BE2C (cell line): ENCODE data around the gene VMP1.
"Not testable (repeated sequence)": the region's sequence is repeated elsewhere in the genome, so short reads cannot be mapped to it uniquely, and the experiment has no call there.

Experiments
- DNase-seq: peaks from one replicate; pipeline ENCODE4 v3.0.0-alpha.2; 2020
- H3K27me3 ChIP-seq: fragments of 250-450 bp; sonication (Bioruptor Pico); 2 replicates; pipeline ENCODE4 v1.5.1; 2020; ENCODE audit warnings: mild to moderate bottlenecking
- H3K36me3 ChIP-seq: fragments of 250-450 bp; sonication (Bioruptor Pico); 2 replicates; pipeline ENCODE4 v1.5.1; 2020; ENCODE audit warnings: mild to moderate bottlenecking
- H3K4me1 ChIP-seq: fragments of 250-450 bp; sonication (Bioruptor Pico); 2 replicates; pipeline ENCODE4 v1.5.1; 2020
- H3K4me3 ChIP-seq: 2 replicates; pipeline ENCODE4 v1.5.1; 2011; ENCODE audit warnings: low read depth, low read length
- H3K9me3 ChIP-seq: fragments of 250-450 bp; sonication (Bioruptor Pico); 2 replicates; pipeline ENCODE4 v1.5.1; 2020
- TF ChIP-seq, protein P1 (sequence below): IDR thresholded peaks from 2 replicates; pipeline ENCODE4 v1.5.1; 2012; ENCODE audit warnings: mild to moderate bottlenecking, low read depth, low read length

Gene VMP1

DNA sequence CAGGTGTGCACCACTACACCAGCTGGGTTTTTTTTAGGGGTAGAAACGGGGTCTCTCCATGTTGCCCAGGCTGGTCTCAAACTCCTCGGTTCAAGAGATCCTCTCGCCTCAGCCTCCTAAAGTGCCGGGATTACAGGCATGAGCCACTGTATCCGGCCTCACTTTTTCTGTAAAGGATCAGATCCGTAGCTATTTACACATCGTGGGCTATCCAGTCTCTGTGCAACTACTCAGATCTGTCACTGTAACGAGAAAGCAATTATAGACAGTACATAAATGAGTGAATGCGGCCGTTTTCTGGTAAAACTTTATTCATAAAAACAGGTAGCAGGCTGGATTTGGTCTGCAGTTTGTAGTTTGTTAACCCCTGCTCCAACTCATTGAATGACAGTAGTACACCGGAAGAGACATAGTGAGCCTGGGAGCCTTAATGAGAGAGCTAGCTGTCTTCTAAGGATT lies 44.5 kb downstream of the VMP1 start:
- TF ChIP-seq, protein P1, sequence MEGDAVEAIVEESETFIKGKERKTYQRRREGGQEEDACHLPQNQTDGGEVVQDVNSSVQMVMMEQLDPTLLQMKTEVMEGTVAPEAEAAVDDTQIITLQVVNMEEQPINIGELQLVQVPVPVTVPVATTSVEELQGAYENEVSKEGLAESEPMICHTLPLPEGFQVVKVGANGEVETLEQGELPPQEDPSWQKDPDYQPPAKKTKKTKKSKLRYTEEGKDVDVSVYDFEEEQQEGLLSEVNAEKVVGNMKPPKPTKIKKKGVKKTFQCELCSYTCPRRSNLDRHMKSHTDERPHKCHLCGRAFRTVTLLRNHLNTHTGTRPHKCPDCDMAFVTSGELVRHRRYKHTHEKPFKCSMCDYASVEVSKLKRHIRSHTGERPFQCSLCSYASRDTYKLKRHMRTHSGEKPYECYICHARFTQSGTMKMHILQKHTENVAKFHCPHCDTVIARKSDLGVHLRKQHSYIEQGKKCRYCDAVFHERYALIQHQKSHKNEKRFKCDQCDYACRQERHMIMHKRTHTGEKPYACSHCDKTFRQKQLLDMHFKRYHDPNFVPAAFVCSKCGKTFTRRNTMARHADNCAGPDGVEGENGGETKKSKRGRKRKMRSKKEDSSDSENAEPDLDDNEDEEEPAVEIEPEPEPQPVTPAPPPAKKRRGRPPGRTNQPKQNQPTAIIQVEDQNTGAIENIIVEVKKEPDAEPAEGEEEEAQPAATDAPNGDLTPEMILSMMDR: no peak
- no peak for DNase-seq
- Histone ChIP-seq H3K27me3 (no peaks in the 10 kb centered on the region), H3K4me1 (no peaks in the 10 kb centered on the region), H3K36me3 (peaks cover 3% of the 10 kb centered on the region), H3K4me3 (no peak overlapping the region), H3K9me3 (no peaks in the 10 kb centered on the region)

DNA sequence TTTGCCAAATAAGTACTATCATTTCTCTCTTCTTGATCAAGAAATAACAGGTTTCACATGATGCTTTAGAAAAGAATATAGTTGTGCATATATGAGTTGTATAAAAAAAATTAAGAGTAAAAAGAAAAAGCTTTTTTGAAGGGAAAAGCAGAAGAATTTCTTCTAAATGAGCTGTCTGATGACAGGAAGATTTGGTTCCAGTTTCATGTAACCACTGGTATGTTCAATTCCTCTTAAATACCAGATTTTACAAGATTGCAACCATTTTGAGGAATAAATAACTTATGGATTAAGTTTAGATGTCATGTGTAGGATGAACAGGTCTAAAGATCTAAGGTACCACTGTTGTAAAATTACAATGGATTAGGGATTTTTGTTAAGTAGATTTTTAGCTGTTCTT lies 45.0 kb downstream of the VMP1 start:
- H3K4me1 ChIP-seq: no peaks in the 10 kb centered on the region
- TF ChIP-seq, protein P1: no peak
- no peak for DNase-seq
- H3K27me3 ChIP-seq: no peaks in the 10 kb centered on the region
- H3K9me3 ChIP-seq: no peaks in the 10 kb centered on the region
- H3K36me3 ChIP-seq: peaks cover 3% of the 10 kb centered on the region
- no peak overlapping the region for H3K4me3 ChIP-seq

DNA sequence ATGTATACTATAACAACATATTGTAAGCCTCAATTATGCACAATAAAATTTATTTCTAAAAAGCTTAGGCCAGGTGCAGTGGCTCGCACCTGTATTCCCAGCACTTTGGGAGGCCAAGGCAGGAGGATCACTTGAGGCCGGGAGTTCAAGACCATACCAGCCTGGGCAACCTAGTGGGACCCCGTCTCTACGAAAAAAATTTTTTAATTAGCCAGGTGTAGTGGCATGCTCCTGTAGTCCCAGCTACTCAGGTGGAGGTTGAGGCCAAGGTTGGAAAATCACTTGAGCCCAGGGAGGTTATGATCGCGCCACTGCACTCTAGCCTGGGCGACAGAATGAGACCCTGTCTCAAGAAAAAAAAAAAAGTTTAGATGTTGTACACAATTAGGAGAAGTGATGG lies 45.5 kb downstream of the VMP1 start:
- no peak for DNase-seq
- TF ChIP-seq, protein P1: no peak
- Histone ChIP-seq H3K27me3 (no peaks in the 10 kb centered on the region), H3K36me3 (peaks cover 4% of the 10 kb centered on the region), H3K4me1 (no peaks in the 10 kb centered on the region), H3K9me3 (no peaks in the 10 kb centered on the region), H3K4me3 (no peak overlapping the region)

DNA sequence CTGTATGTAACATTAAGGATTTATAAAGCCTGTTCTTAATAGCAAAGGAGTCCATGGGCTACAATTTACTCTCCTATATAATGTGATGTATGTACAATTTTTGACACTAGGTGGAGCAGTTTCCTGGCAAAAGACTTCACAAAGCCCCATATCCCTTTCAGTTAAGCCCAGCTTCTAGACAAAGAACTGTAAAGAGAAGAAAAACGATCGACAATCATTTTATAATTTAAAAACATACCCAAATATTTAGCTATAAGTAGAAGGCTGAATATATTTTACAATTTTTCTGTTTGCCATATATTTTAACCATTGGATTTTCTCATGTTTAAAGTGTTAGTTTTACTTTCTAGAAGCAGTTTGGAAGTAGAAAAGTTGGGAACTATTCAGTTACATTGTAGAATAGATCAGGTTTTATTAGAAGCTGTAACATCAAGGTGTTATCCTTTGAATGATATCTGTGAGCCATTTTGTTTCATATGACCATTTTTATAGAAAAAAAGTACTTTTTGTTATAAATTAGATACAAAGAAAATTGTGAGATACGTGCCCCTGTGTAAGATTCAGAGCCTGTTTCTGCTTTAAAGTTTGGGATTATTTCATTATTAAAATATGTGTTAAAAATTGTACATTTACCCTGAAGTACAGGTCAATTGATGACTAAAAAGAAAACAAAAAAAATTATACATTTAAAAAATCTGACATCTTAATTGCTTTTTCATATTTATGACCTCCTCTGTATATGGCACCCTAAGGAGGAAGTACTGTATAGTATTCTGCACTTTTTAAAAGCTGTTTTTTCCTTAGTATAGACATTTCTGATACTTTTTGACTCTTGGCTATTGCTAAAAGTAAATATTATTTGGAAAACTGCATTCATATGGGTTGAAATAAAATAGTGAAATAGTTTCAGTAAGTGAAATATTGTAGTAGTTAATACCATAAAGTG lies 46.3 kb downstream of the VMP1 start:
- H3K4me3 ChIP-seq: no peak overlapping the region
- TF ChIP-seq, protein P1: peak; percentile 83
- H3K36me3 ChIP-seq: peaks cover 10% of the 10 kb centered on the region
- no peaks in the 10 kb centered on the region for H3K4me1 ChIP-seq
- peak; percentile 12 for DNase-seq
- H3K9me3 ChIP-seq: no peaks in the 10 kb centered on the region
- H3K27me3 ChIP-seq: no peaks in the 10 kb centered on the region

DNA sequence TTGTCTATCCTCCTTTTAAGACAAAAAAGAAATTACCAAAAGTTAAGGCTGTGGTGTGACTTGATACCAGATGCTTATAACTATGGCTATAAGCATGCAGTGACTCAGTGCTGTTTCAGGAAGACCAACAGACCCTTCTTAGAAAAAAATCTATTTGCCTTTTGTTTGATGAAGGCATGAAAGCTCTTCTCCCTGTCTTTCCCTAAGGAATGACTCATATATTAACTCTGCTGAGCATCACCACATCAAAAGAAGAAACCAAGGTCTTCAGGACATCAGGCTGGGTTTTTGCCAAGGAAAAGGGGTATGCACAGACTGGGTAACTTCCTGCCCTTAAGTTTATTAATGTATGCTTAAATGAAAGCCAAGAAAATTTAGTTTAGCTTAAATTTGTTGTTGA lies 47.1 kb downstream of the VMP1 start:
- H3K4me1 ChIP-seq: no peaks in the 10 kb centered on the region
- TF ChIP-seq, protein P1: no peak
- 0 out of 2 replicates have a peak, but pooled peaks cover 3% of the 10 kb centered on the region for H3K9me3 ChIP-seq
- peaks cover 13% of the 10 kb centered on the region for H3K36me3 ChIP-seq
- no peak overlapping the region for H3K4me3 ChIP-seq
- DNase-seq: no peak
- no peaks in the 10 kb centered on the region for H3K27me3 ChIP-seq

DNA sequence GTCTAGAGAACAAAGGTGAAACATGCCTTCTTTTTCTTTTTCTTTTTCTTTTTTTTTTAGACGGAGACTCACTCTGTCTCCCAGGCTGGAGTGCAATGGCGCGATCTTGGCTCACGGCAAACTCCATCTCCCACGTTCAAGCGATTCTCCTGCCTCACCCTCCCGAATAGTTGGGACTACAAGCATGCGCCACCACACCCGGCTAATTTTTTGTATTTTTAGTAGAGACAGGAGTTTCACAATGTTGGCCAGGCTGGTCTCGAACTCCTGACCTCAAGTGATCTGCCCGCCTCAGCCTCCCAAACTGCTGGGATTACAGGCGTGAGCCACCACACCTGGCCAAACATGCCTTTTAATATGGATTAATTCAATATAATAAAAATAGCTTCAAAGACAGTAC lies 47.6 kb downstream of the VMP1 start:
- peaks cover 13% of the 10 kb centered on the region for H3K36me3 ChIP-seq
- H3K4me1 ChIP-seq, H3K27me3 ChIP-seq, DNase-seq, H3K9me3 ChIP-seq, H3K4me3 ChIP-seq: not testable (repeated sequence)
